T47D (cell line): Measurements from ENCODE around the gene CDC6.
A peak's percentile ranks its signal among the peaks of the same experiment; 100 is the strongest.

ENCODE experiments used
- DNase-seq, 2 experiments: peaks; one replicate each; pipeline versions ENCODE4 v3.0.0 to v3.0.0-alpha.2; 2011 to 2012; ENCODE audit warnings: low read depth in 1 of 2, low spot score in 1 of 2
- JUND ChIP-seq: IDR thresholded peaks from 2 replicates; pipeline ENCODE4 v1.6.1; 2012; ENCODE audit warnings: low read depth
- in situ Hi-C: cut with HindIII; loops from 2 replicates; pipeline ENCODE4 v1.10.0; 2016; ENCODE audit warnings: low sequenced_read_pairs, low pct_unique_long_range_greater_than_20kb

CDC6 gene

GRCh38 chr17:40343219-40344119 is 55.8 kb downstream of the CDC6 start:
- DNase-seq: no peak
- no peak for TF ChIP-seq JUND
- in situ Hi-C loops: no loop called here

DNA sequence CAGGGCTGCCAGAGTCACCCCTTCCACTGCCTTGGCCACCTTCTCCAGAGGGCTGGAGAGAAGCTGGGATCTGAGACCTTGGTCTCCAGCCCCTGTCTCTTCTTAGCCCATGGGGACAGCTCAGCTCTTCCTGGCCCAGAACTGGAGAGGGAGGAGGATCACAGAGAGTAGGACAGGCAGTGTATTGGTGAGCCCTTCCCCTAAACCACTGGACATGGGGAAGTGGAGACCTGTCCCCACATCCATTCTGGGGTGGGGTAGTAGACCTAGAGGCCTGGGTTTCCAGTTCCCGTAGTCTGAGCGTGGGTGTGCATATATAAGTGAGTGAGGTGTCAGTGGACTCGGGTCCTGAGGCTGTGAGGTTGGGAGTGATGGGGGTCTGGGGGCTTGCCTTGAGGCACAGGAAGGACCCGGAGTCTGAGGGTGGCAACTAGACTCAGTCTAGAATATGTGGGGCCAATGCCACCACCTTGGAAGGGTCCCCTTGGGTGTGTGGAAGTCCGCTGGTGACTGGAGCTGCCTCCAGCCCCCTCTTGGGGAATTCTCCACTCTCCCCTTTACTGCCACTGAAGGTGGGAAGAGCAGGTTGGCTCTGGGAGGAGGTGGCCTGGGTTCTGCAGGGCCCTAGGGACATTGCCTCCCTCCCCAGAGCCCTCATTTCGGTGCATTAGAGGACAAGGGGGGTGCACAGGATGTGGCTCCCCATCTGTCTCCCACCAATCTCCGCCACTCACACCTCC is 56.9 kb downstream of the CDC6 start:
- TF ChIP-seq JUND: no peak
- no peak for DNase-seq
- in situ Hi-C loops: no loop called here

DNA sequence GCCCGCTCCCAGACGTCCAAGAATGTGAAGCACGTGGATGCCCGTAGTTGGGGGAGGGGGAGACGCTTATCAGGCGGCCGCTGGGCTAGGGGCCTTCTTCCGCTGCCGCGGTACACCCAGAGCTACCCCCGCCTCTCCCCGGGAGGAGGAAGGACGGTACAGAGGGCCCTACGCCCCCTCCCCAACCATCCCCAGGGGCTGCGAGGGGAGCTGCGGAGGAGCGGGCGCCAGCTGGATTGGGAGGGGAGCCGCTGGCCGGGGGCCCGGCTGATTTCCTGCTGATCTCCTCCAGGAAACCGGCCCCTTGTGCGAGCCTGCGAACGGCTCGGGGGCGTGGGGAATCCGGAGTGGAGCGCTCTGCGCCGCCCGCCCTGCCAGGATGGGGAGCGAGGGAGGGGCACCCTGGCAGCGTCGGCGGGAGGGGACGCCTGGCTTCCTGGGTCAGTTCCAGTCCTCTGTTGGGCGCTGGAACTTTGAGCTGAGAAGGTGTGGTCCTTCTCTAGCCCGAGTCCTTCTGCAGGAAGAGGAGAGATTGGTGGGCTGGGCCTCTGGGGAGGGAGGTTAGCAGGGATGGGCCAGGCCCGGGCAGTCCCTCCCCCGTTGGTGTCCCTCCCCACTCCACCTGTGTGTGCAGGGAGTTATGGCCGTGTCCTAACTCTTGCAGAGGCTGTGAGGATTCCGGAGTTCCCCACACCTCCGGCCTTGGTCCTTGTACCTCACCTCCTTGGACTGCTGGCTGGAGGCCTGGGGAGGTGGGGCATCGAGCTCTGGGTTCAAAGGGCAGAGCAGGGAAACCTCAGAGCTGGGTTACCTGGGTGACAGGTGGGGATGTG is 57.7 kb downstream of the CDC6 start:
- in situ Hi-C loops: no loop called here
- DNase-seq: peak; percentile 77 to 86
- no peak for TF ChIP-seq JUND

DNA sequence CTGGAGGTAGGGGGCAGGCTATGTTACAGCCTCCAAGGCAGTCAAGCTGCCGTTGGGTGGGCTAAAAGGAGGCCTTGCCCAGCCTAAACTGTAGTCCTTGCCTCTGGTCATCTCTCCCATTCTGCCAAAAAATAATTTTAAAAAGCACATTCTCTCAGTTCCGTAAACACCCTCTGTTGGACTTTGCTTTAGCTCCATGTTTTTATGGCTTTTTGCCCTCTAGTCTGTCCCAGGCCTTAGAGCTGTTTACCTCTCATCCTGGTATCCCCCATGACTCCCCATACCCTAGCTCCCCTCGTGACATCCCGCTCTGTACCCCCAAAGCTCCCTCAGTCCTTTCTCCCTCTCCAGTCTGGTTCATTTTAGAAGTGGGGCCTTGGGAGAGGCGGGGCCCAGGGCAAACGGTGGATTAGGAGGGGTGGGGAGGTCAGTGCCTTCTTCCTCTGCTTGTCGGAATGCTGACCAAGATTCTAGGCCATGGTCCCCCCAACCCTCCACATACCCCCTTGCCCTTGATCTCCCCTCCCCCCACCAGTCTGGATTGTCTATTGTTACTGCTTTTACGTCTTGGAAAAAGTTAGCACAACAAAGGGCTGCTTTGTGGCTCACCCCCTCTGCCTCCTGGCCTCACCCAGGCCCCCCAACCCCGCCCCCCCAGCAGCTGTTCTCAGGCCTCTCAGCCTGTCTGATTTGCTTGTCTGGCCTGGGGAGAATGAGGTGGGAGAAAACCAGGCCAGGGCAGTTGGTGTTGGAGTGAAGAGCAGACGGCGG is 58.5 kb downstream of the CDC6 start:
- in situ Hi-C loops: no loop called here
- DNase-seq: no peak
- no peak for TF ChIP-seq JUND

DNA sequence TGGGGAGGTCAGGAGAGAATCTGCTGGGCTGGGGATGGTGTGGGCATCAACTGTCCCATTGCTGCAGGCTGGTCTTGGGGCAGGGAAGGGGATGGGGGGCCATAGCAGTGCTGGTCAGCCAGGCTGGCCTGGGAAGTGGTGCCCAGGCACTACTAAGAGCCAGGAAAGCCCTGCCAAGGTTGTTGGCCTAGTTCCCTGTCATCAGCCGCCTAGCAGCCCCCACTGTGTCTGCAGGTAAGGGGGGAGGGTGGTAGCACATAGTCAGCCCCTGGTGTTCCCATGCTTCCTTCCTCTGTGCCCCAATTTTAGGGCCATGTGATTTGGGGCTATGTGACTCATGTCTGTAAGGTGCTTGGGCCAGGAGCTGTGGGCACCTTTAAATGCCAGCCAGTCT is 59.1 kb downstream of the CDC6 start:
- in situ Hi-C loops: no loop called here
- no peak for TF ChIP-seq JUND
- DNase-seq: no peak

GRCh38 chr17:40347319-40348135 is 59.8 kb downstream of the CDC6 start:
- no peak for TF ChIP-seq JUND
- in situ Hi-C loops: no loop called here
- no peak for DNase-seq

- DNase-seq: no peak
- TF ChIP-seq JUND: no peak
- in situ Hi-C loops: no loop called here
These were observed 60.4 kb downstream of the CDC6 start for GRCh38 chr17:40348136-40348504.

- no peak for DNase-seq
- in situ Hi-C loops: no loop called here
- TF ChIP-seq JUND: no peak
These were observed 61.1 kb downstream of the CDC6 start for GRCh38 chr17:40348562-40349476.

- no peak for TF ChIP-seq JUND
- no peak for DNase-seq
- in situ Hi-C loops: no loop called here
These were observed 61.8 kb downstream of the CDC6 start for GRCh38 chr17:40349477-40349894.

GRCh38 chr17:40349895-40350688 is 62.4 kb downstream of the CDC6 start:
- TF ChIP-seq JUND: no peak

More at GRCh38 chr17:40349895-40350688, 62.4 kb downstream of the CDC6 start:
- no peak for DNase-seq
- in situ Hi-C loops: no loop called here
